LNCAP (cell line): Measurements from ENCODE around the gene PRDM5.

Experiments
- CTCF ChIP-seq: fragments of 450-650 bp; IDR thresholded peaks from 2 replicates; pipeline ENCODE4 v1.5.1; 2017; ENCODE audit warnings: mild to moderate bottlenecking

Gene PRDM5

GRCh38 chr4:120942776-120943175 lies 20.2 kb upstream of the PRDM5 start:
- TF ChIP-seq CTCF, result no peak

GRCh38 chr4:120940547-120940946 lies 18.0 kb upstream of the PRDM5 start:
- TF ChIP-seq CTCF, result no peak

- no peak for TF ChIP-seq CTCF
These were observed 17.2 kb upstream of the PRDM5 start for GRCh38 chr4:120939693-120940092.

- TF ChIP-seq CTCF, result no peak
These were observed 7.3 kb upstream of the PRDM5 start for GRCh38 chr4:120929847-120930246.

GRCh38 chr4:120927801-120928409 lies 5.4 kb upstream of the PRDM5 start:
- no peak for TF ChIP-seq CTCF

- TF ChIP-seq CTCF, result no peak
These were observed 4.0 kb upstream of the PRDM5 start for GRCh38 chr4:120926358-120927025.

- TF ChIP-seq CTCF, result no peak
These were observed 2.4 kb upstream of the PRDM5 start for GRCh38 chr4:120924931-120925330.

- no peak for TF ChIP-seq CTCF
These were observed 639 bp upstream of the PRDM5 start for GRCh38 chr4:120923207-120923522.
